ENCODE results near the gene ZNF57.
"Not testable (repeated sequence)": the region's sequence is repeated elsewhere in the genome, so short reads cannot be mapped to it uniquely, and the experiment has no call there.

ZNF57 gene

GRCh38 chr19:2900296-2901252, at the start of gene ZNF57:
ZNF57 (plus strand) TSS chr19:2900928; CDS start chr19:2901046, 118 bp downstream.
- DNase-seq (ENCODE audit: low read depth), result peak; percentile 98

GRCh38 chr19:2852598-2852997, 48.1 kb upstream of the ZNF57 start:
- no peak for DNase-seq (ENCODE audit: low read depth)

- no peak for DNase-seq (ENCODE audit: low read depth)
These were observed 47.6 kb upstream of the ZNF57 start for GRCh38 chr19:2853015-2853606.

GRCh38 chr19:2854849-2855248, 45.9 kb upstream of the ZNF57 start:
- no peak for DNase-seq (ENCODE audit: low read depth)

GRCh38 chr19:2856457-2857050, 44.2 kb upstream of the ZNF57 start:
- DNase-seq (ENCODE audit: low read depth), result no peak

- no peak for DNase-seq (ENCODE audit: low read depth)
These were observed 41.9 kb upstream of the ZNF57 start for GRCh38 chr19:2858864-2859263.

- no peak for DNase-seq (ENCODE audit: low read depth)
These were observed 36.9 kb upstream of the ZNF57 start for GRCh38 chr19:2863816-2864215.

- DNase-seq (ENCODE audit: low read depth), result no peak
These were observed 35.2 kb upstream of the ZNF57 start for GRCh38 chr19:2865334-2866100.

- DNase-seq (ENCODE audit: low read depth), result no peak
These were observed 34.2 kb upstream of the ZNF57 start for GRCh38 chr19:2866495-2867024.

GRCh38 chr19:2867025-2867991, 33.4 kb upstream of the ZNF57 start, which contains the start of gene ZNF556:
ZNF556 (plus strand) TSS chr19:2867335; CDS start chr19:2867422, 87 bp downstream.
- peak; percentile 90 for DNase-seq (ENCODE audit: low read depth)

GRCh38 chr19:2869618-2870017, 31.1 kb upstream of the ZNF57 start:
- no peak for DNase-seq (ENCODE audit: low read depth)

- not testable (repeated sequence) for DNase-seq (ENCODE audit: low read depth)
These were observed 28.6 kb upstream of the ZNF57 start for GRCh38 chr19:2872175-2872574.

GRCh38 chr19:2877398-2878331, 23.1 kb upstream of the ZNF57 start:
- no peak for DNase-seq (ENCODE audit: low read depth)

- DNase-seq (ENCODE audit: low read depth), result no peak
These were observed 16.9 kb upstream of the ZNF57 start for GRCh38 chr19:2883686-2884439.

GRCh38 chr19:2885736-2886135, 15.0 kb upstream of the ZNF57 start:
- no peak for DNase-seq (ENCODE audit: low read depth)

GRCh38 chr19:2887391-2887914, 13.3 kb upstream of the ZNF57 start:
- peak; percentile 56 for DNase-seq (ENCODE audit: low read depth)

- no peak for DNase-seq (ENCODE audit: low read depth)
These were observed 11.9 kb upstream of the ZNF57 start for GRCh38 chr19:2888731-2889224.

GRCh38 chr19:2890531-2890930, 10.2 kb upstream of the ZNF57 start:
- DNase-seq (ENCODE audit: low read depth), result not testable (repeated sequence)

All from HS-5 (cell line).